Fibroblast of lung (primary cell): ENCODE results near the gene HOXC9. TPM values are rescaled to one million over a fixed set of nuclear protein-coding genes. Genes with fewer than 3 reads are reported as not detected.

Source experiments
- DNase-seq, 2 donors: peaks; one replicate each; pipeline versions ENCODE4 v3.0.0 to v3.0.0-alpha.2; 2010; ENCODE audit warnings: low read depth in 2 of 2
- H2AFZ ChIP-seq: 2 replicates; pipeline ENCODE4 v1.5.1; 2012; ENCODE audit warnings: low read length, control low read depth, inconsistent platforms
- H3K27ac ChIP-seq: 2 replicates; pipeline ENCODE4 v1.5.1; 2011; ENCODE audit warnings: low read length, control low read depth; ENCODE audit not compliant: insufficient read depth
- H3K27me3 ChIP-seq: 2 replicates; pipeline ENCODE4 v1.5.1; 2011; ENCODE audit warnings: mild to moderate bottlenecking, low read length; ENCODE audit not compliant: control insufficient read depth, insufficient read depth
- H3K36me3 ChIP-seq: 2 replicates; pipeline ENCODE4 v1.5.1; 2011; ENCODE audit warnings: low read length; ENCODE audit not compliant: control insufficient read depth, insufficient read depth
- H3K4me1 ChIP-seq: 2 replicates; pipeline ENCODE4 v1.5.1; 2011; ENCODE audit warnings: low read length; ENCODE audit not compliant: control insufficient read depth, insufficient read depth; ENCODE audit errors: extremely low read depth
- H3K4me2 ChIP-seq: 2 replicates; pipeline ENCODE4 v1.5.1; 2011; ENCODE audit warnings: low read length, control low read depth; ENCODE audit not compliant: insufficient read depth; ENCODE audit errors: extremely low read depth
- H3K4me3 ChIP-seq, 4 experiments: fragments of 200-600 bp in 1 of 4; sonication (generic) in 1 of 4; replicated peaks in 1 of 4; 2 replicates each; pipeline ENCODE4 v1.5.1; 2011 to 2016; ENCODE audit warnings: low read length in 4 of 4, low read depth in 3 of 4, mild to moderate bottlenecking in 3 of 4, control low read depth in 2 of 4, inconsistent platforms in 1 of 4, mixed read lengths in 1 of 4; ENCODE audit not compliant: insufficient read depth in 1 of 4; ENCODE audit errors: control extremely low read depth in 1 of 4
- H3K79me2 ChIP-seq: 2 replicates; pipeline ENCODE4 v1.5.1; 2012; ENCODE audit warnings: mild to moderate bottlenecking, low read length, inconsistent platforms; ENCODE audit not compliant: control insufficient read depth, insufficient read depth
- H3K9ac ChIP-seq: 2 replicates; pipeline ENCODE4 v1.5.1; 2011; ENCODE audit warnings: mild to moderate bottlenecking, low read length, control low read depth; ENCODE audit not compliant: insufficient read depth
- H3K9me3 ChIP-seq: 2 replicates; pipeline ENCODE4 v1.5.1; 2012; ENCODE audit warnings: low read depth, low read length; ENCODE audit not compliant: control insufficient read depth, insufficient read depth
- H4K20me1 ChIP-seq: 2 replicates; pipeline ENCODE4 v1.5.1; 2011; ENCODE audit warnings: low read length; ENCODE audit not compliant: control insufficient read depth, insufficient read depth; ENCODE audit errors: extremely low read depth
- EZH2 ChIP-seq: IDR thresholded peaks from 2 replicates; pipeline ENCODE4 v1.5.1; 2012; ENCODE audit warnings: low read length, control low read depth, mild to moderate bottlenecking; ENCODE audit errors: missing control alignments
- polyA plus RNA-seq, 2 donors: library from polyadenylated mRNA; depleted of rRNA in 1 of 2; stranded (reverse) in 1 of 2; unstranded in 1 of 2; fragments of >200 nt; gene quantifications; 2 replicates each; pipeline ENCODE4 v1.2.1, GENCODE V29; 2011 to 2012; ENCODE audit warnings: missing spikeins in 1 of 2
- total RNA-seq: library from RNA; depleted of rRNA; stranded (reverse); fragments of >200 nt; gene quantifications from 2 replicates; pipeline ENCODE4 v1.2.1, GENCODE V29; 2014
- TF ChIP-seq, protein P1 (sequence below), 2 donors: IDR thresholded peaks in 1 of 2; conservative IDR thresholded peaks in 1 of 2; 1 replicate in 1 of 2; 2 replicates in 1 of 2; pipeline ENCODE4 v1.5.1; 2011 to 2012; ENCODE audit warnings: low read length in 2 of 2, control low read depth in 1 of 2, inconsistent platforms in 1 of 2, low read depth in 1 of 2, mild to moderate bottlenecking in 1 of 2

Gene HOXC9
- total and polyA plus RNA-seq, 2 donors (not counting 1 experiment from before 2014, with no cell fraction given): 0.24 TPM; not detected in 1

DNA sequence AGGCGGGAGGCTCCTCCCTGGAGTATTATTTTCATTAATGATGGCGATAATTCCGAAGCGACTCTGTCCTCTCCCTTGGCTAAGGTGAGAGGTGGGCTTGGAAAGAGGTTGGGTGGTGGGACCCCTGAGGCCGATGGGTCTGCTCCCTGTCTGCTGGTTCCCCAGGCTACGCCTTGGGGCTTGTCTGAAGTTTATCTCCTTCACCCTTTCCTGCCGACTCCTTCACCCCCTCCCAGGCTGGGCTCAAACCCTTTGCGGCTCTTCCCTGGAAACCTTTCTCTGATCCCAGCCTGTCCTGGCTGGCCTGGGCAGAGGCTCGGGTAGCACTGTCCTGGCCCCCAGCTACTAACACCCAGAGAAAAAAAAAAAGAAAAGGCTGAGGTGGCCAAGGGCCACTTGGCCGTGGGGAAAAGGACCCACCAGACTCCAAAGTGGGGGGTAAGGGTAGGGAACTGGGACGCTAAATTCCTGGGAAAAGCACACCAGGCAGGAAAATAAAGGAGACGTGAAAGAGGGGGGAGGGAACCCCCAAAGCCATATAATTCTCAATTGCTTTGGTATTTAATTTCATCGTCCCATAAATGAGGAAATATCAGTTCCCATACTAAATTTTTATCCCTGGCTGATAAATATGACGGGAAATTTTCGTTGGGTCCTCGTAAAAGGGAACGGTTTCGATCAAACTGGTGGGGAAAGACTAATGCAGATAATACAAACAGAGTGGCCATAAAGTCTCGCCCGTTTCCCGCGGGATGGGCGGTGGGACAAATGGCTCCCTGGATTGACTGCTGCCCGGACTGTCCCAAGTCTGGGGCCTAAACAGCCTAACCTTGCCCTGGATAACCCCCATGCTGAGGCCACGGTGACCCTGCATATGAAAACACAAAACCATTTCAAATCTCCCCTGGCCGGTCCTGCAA is 17.1 kb upstream of the HOXC9 start:
- Histone ChIP-seq H3K36me3 (no peaks in the 10 kb centered on the region), H3K9ac (no peak overlapping the region), H3K4me2 (no peak overlapping the region), H4K20me1 (no peaks in the 10 kb centered on the region), H3K27me3 (peaks cover 92% of the 10 kb centered on the region), H3K27ac (no peak overlapping the region), H3K9me3 (no peaks in the 10 kb centered on the region), H3K4me1 (no peaks in the 10 kb centered on the region), H3K79me2 (no peaks in the 10 kb centered on the region), H2AFZ (no peak overlapping the region), H3K4me3 (no peak overlapping the region)
- no peak for DNase-seq
- no peak for TF ChIP-seq EZH2
- TF ChIP-seq, protein P1, sequence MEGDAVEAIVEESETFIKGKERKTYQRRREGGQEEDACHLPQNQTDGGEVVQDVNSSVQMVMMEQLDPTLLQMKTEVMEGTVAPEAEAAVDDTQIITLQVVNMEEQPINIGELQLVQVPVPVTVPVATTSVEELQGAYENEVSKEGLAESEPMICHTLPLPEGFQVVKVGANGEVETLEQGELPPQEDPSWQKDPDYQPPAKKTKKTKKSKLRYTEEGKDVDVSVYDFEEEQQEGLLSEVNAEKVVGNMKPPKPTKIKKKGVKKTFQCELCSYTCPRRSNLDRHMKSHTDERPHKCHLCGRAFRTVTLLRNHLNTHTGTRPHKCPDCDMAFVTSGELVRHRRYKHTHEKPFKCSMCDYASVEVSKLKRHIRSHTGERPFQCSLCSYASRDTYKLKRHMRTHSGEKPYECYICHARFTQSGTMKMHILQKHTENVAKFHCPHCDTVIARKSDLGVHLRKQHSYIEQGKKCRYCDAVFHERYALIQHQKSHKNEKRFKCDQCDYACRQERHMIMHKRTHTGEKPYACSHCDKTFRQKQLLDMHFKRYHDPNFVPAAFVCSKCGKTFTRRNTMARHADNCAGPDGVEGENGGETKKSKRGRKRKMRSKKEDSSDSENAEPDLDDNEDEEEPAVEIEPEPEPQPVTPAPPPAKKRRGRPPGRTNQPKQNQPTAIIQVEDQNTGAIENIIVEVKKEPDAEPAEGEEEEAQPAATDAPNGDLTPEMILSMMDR (conservative IDR thresholded peaks at IDR 0.05 in 1 of 2, IDR thresholded peaks at IDR 0.05 in 1 of 2; ENCODE audit: low read depth in 1 of 2, low read length in 2 of 2): no peak

- no peak for DNase-seq
- Histone ChIP-seq H3K4me3 (no peak overlapping the region), H4K20me1 (no peaks in the 10 kb centered on the region), H2AFZ (no peak overlapping the region), H3K27ac (no peak overlapping the region), H3K9me3 (no peaks in the 10 kb centered on the region), H3K27me3 (peaks cover 91% of the 10 kb centered on the region), H3K36me3 (no peaks in the 10 kb centered on the region), H3K79me2 (no peaks in the 10 kb centered on the region), H3K4me1 (no peaks in the 10 kb centered on the region), H3K9ac (no peak overlapping the region), H3K4me2 (no peak overlapping the region)
- TF ChIP-seq EZH2: peak; percentile 96
- TF ChIP-seq, protein P1 (conservative IDR thresholded peaks at IDR 0.05 in 1 of 2, IDR thresholded peaks at IDR 0.05 in 1 of 2; ENCODE audit: low read depth in 1 of 2, low read length in 2 of 2): no peak
Observed at GRCh38 chr12:53983568-53983949, 16.4 kb upstream of the HOXC9 start.

DNA sequence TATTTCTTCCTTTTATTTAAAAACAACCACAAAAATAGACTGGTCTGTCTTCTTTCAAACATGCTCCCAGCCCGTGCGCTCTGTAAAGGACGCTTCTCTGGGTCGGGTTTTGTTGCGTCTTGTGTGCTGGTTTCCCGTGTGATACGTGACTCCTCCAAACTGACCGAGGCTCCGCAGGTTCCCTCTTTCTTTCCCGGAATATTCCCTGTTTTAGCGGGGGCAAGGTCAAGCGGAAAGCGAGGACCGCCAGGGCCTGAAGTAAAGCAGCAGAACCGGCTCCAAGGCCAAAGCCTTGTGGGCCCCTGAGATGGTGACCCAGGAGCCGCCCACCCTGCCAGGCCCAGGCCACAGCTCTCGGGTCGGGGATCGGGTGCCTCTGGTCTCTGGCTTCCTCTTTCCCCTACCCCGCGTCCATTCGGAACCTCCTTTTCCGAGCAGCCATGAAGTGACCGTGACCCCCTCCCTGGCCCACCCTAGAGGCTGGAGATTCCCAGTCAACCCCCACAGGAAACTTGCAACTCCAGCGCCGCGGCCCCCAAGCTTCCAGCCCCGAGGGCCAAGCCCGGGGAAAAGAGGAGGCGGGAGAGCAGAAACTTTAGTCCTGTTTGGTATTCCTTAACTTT is 15.9 kb upstream of the HOXC9 start:
- Histone ChIP-seq H3K4me3 (no peak overlapping the region), H3K4me2 (no peak overlapping the region), H3K79me2 (no peaks in the 10 kb centered on the region), H3K27me3 (peaks cover 88% of the 10 kb centered on the region), H3K27ac (no peak overlapping the region), H4K20me1 (no peaks in the 10 kb centered on the region), H2AFZ (no peak overlapping the region), H3K36me3 (no peaks in the 10 kb centered on the region), H3K4me1 (no peaks in the 10 kb centered on the region), H3K9ac (no peak overlapping the region), H3K9me3 (no peaks in the 10 kb centered on the region)
- peak; percentile 95 for TF ChIP-seq EZH2
- TF ChIP-seq, protein P1 (conservative IDR thresholded peaks at IDR 0.05 in 1 of 2, IDR thresholded peaks at IDR 0.05 in 1 of 2; ENCODE audit: low read depth in 1 of 2, low read length in 2 of 2): no peak
- DNase-seq: no peak
